ENCODE results near the gene POU4F3.

The POU4F3 gene

DNA sequence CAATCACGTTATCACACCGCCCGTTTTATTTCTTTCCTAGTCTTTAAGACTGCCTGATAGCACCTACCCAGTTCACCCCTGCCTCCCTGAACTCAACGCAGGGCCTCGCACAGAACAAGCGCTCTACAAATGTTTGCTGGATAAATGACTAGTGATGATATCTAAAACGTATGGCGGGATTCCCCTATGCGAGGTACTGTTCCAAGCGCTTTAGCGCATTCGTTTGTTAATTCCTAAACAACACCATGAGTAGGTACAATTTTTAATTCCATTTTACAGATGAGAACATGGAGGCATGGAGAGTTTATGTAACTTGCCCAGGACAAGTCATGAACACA is 6.6 kb downstream of the POU4F3 start:
- H3K9me3 ChIP-seq = no peaks in the 10 kb centered on the region
- no peak overlapping the region for H3K4me3 ChIP-seq (ENCODE audit: low read depth in 1 of 2, low read length in 1 of 2)
- no peaks in the 10 kb centered on the region for H3K36me3 ChIP-seq
- H3K27ac ChIP-seq = no peak overlapping the region
- H3K27me3 ChIP-seq = peaks cover 100% of the 10 kb centered on the region
- no peaks in the 10 kb centered on the region for H3K4me1 ChIP-seq (ENCODE audit: control insufficient read depth in 1 of 2, insufficient read depth in 1 of 2, low read depth in 1 of 2, low read length in 1 of 2)
- TF ChIP-seq, protein P1, sequence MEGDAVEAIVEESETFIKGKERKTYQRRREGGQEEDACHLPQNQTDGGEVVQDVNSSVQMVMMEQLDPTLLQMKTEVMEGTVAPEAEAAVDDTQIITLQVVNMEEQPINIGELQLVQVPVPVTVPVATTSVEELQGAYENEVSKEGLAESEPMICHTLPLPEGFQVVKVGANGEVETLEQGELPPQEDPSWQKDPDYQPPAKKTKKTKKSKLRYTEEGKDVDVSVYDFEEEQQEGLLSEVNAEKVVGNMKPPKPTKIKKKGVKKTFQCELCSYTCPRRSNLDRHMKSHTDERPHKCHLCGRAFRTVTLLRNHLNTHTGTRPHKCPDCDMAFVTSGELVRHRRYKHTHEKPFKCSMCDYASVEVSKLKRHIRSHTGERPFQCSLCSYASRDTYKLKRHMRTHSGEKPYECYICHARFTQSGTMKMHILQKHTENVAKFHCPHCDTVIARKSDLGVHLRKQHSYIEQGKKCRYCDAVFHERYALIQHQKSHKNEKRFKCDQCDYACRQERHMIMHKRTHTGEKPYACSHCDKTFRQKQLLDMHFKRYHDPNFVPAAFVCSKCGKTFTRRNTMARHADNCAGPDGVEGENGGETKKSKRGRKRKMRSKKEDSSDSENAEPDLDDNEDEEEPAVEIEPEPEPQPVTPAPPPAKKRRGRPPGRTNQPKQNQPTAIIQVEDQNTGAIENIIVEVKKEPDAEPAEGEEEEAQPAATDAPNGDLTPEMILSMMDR (IDR thresholded peaks at IDR 0.05) = no peak

DNA sequence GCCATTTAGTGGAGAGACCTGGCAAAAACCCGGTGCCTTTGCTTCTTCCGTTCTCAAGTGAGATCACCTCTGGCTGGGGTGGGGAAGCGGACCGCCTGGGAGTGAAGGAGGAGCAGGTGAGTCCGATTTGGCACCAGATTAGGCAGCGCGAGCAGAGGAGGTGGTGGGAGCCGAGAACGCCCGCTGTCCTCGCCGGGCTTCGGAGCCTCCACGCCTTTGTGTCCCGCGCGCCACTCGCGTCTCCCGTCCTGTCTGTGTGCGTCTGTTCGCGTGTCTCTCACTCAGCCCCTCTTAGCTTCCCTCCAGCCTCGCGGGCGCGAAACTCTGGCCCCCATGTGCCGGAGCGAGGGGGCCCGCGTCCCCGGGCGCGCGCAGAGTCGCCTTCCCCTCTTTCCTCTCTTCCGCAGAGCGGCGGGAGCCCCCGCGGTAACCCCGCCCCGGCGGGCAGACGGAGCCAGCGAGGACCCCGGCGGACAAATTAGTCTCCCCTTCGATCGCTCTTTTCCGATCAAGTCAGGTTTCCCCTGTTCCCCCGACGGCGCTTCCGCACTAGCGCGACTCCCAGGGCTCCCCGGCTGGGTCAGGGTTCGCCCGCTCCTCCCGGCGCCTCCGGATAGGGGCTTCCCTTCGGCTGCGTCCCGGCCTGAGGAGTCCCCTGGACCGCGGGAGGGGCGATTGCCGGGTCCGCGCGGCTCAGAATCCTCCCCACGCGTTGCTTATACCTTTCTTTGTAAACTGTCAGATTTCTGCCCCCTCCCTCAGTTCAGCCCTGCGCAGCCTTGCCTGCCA is 7.1 kb downstream of the POU4F3 start:
- H3K36me3 ChIP-seq = no peaks in the 10 kb centered on the region
- peaks cover 100% of the 10 kb centered on the region for H3K27me3 ChIP-seq
- no peak overlapping the region for H3K27ac ChIP-seq
- H3K4me1 ChIP-seq (ENCODE audit: control insufficient read depth in 1 of 2, insufficient read depth in 1 of 2, low read depth in 1 of 2, low read length in 1 of 2) = no peaks in the 10 kb centered on the region
- TF ChIP-seq, protein P1 (IDR thresholded peaks at IDR 0.05) = no peak
- no peak overlapping the region for H3K4me3 ChIP-seq (ENCODE audit: low read depth in 1 of 2, low read length in 1 of 2)
- no peaks in the 10 kb centered on the region for H3K9me3 ChIP-seq

DNA sequence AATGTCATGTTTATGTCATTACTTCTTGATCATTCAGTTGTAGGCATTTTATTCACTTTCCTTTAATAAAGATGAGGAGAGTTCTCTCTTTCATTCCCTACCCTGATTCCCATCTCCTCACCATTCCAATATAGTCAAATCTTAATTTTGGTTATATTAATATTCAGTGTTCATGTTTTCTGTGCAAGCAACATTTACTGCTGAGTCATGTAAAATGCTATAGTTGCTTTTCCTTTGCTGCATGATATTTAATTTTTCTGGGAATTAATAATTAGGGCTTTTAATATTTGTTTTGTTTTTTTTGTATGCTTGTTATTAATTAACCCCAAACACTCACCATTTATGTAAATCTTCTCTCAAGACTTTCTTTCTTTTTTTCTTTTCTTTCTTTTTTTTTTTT is 18.5 kb downstream of the POU4F3 start:
- H3K27ac ChIP-seq = no peak overlapping the region
- no peak overlapping the region for H3K4me3 ChIP-seq (ENCODE audit: low read depth in 1 of 2, low read length in 1 of 2)
- H3K27me3 ChIP-seq = peaks cover 36% of the 10 kb centered on the region
- no peaks in the 10 kb centered on the region for H3K9me3 ChIP-seq
- H3K36me3 ChIP-seq = no peaks in the 10 kb centered on the region
- TF ChIP-seq, protein P1 (IDR thresholded peaks at IDR 0.05) = no peak
- no peaks in the 10 kb centered on the region for H3K4me1 ChIP-seq (ENCODE audit: control insufficient read depth in 1 of 2, insufficient read depth in 1 of 2, low read depth in 1 of 2, low read length in 1 of 2)

DNA sequence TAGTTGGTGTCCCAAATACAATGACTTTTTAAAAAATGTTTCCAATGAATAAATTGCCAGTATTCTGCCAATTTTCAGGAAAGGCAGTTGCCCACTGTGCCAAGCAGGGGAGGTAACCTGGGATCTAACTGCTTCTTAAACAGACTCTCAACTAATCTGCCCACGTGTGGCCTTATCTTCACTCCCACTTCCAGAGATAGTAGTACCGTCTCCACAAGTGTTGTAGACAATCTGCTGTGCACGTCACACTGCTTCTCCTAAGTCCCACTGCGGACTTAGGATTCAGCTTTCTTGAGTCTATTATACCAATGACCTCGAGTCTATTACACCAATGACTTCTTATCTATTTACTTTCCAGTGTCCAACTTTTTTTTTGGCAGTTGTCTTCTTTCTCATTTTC is 21.2 kb downstream of the POU4F3 start:
- Histone ChIP-seq H3K4me1 (ENCODE audit: control insufficient read depth in 1 of 2, insufficient read depth in 1 of 2, low read depth in 1 of 2, low read length in 1 of 2) (no peaks in the 10 kb centered on the region), H3K27ac (no peak overlapping the region), H3K27me3 (peaks cover 29% of the 10 kb centered on the region), H3K36me3 (no peaks in the 10 kb centered on the region), H3K9me3 (no peaks in the 10 kb centered on the region), H3K4me3 (ENCODE audit: low read depth in 1 of 2, low read length in 1 of 2) (no peak overlapping the region)
- TF ChIP-seq, protein P1 (IDR thresholded peaks at IDR 0.05) = no peak

DNA sequence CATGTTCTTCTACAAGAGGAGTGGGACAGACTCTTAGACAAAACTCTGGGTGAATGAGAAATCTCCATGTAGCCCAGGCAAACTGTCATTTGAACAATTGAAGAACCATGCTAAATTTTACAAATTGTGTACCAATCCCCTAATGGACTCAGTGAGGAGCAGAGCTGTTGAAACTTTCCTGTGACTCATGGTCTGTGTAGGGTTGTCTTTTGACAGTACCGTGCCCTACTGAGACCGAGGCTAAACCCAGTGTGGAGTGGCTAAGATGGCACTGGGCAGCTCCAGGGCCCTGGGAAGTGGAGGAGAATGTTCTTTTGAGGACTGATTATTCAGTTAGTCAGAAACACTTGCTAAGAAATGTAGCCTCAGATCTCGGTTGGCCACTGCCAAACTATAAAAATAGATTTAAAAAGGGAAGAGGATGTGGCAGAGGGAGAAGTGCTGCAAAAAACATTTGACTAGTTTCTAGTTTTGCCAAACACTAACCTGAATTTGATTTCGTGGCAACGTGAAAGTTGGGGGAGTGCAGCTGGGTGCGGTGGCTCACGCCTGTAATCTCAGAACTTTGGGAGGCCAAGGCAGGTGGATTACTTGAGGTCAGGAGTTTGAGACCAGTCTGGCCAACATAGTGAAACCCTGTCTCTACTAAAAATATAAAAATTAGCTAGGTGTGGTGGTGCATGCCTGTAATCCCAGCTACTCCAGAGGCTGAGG is 24.7 kb downstream of the POU4F3 start:
- TF ChIP-seq, protein P1 (IDR thresholded peaks at IDR 0.05) = no peak
- no peak overlapping the region for H3K4me3 ChIP-seq (ENCODE audit: low read depth in 1 of 2, low read length in 1 of 2)

More for the DNA sequence above, 24.7 kb downstream of the POU4F3 start:
- H3K4me1 ChIP-seq (ENCODE audit: control insufficient read depth in 1 of 2, insufficient read depth in 1 of 2, low read depth in 1 of 2, low read length in 1 of 2) = no peaks in the 10 kb centered on the region
- no peak overlapping the region for H3K27ac ChIP-seq
- H3K36me3 ChIP-seq = no peaks in the 10 kb centered on the region
- no peaks in the 10 kb centered on the region for H3K9me3 ChIP-seq
- peaks cover 20% of the 10 kb centered on the region for H3K27me3 ChIP-seq

Data from neutrophil (primary cell).